Stomach (tissue), 9 donors: ENCODE data around the gene NHERF2. TPM values are rescaled to one million over a fixed set of nuclear protein-coding genes. Genes with fewer than 3 reads are reported as not detected.

Experiments
- DNase-seq, 2 donors: peaks; one replicate each; pipeline versions ENCODE4 v3.0.0 to v3.0.0-alpha.2; 2013 to 2019
- H3K27ac ChIP-seq, 5 donors: fragments of 200-600 bp in 4 of 5; sonication (generic) in 4 of 5; one replicate each; pipeline ENCODE4 v1.5.1; 2013 to 2019; ENCODE audit warnings: mild to moderate bottlenecking in 1 of 5, moderate library complexity in 1 of 5
- H3K27me3 ChIP-seq, 3 donors: fragments of 200-600 bp; sonication (generic); one replicate each; pipeline ENCODE4 v1.5.1; 2017 to 2019; ENCODE audit warnings: mixed run types in 1 of 3
- H3K36me3 ChIP-seq, 4 donors: fragments of 200-600 bp; sonication (generic); 1 replicate in 3 of 4; 2 replicates in 1 of 4; pipeline ENCODE4 v1.5.1; 2016 to 2019
- H3K4me1 ChIP-seq, 4 donors: fragments of 200-600 bp; sonication (generic); one replicate each; pipeline ENCODE4 v1.5.1; 2016 to 2019
- H3K4me3 ChIP-seq, 4 donors: fragments of 200-600 bp; sonication (generic) in 3 of 4; one replicate each; pipeline ENCODE4 v1.5.1; 2016 to 2019; ENCODE audit warnings: mild to moderate bottlenecking in 1 of 4
- H3K9me3 ChIP-seq, 4 donors: fragments of 200-600 bp; sonication (generic); one replicate each; pipeline ENCODE4 v1.5.1; 2016 to 2019
- EP300 ChIP-seq: sonication (generic); formaldehyde crosslinking; IDR thresholded peaks from one replicate; pipeline ENCODE4 v1.6.1; 2017; ENCODE audit warnings: antibody characterized with exemption
- POLR2A ChIP-seq, 4 donors: fragments of 450-650 bp; IDR thresholded peaks; one replicate each; pipeline ENCODE4 v1.6.1; 2016; ENCODE audit warnings: antibody characterized with exemption in 4 of 4, control low read depth in 2 of 4, mild to moderate bottlenecking in 1 of 4, moderate library complexity in 1 of 4
- POLR2AphosphoS5 ChIP-seq, 3 donors: sonication (generic); formaldehyde crosslinking; IDR thresholded peaks; one replicate each; pipeline ENCODE4 v1.6.1; 2016; ENCODE audit warnings: antibody characterized with exemption in 3 of 3
- WGBS, 5 donors: extraction: QIAGEN DNeasy Blood & Tissue Kit in 3 of 5; methylation state at CpG; one replicate each; pipeline versions ENCODE4 v1.1.5 to v1.1.7; 2013 to 2018; 5-methylcytosine and 5-hydroxymethylcytosine counted together
- intact Hi-C: fragments of 100-400 bp; cut with DNase I; formaldehyde crosslinking; loops from one replicate; pipeline ENCODE4 v1.15.1; 2023; ENCODE audit warnings: low total_unique reads
- polyA plus RNA-seq, 3 donors: library from polyadenylated mRNA; stranded (reverse); fragments of 200-250 nt; gene quantifications; one replicate each; pipeline ENCODE4 v1.2.3, GENCODE V29; 2013
- total RNA-seq, 5 donors: library from RNA; depleted of rRNA; stranded (reverse); fragments of >200 nt; gene quantifications; one replicate each; pipeline versions ENCODE4 v1.1.0 to v1.2.3, GENCODE V29; 2014 to 2016
- TF ChIP-seq, protein P1 (sequence below), 7 experiments: fragments of 450-650 bp in 4 of 7; fragments of 200-600 bp in 3 of 7; sonication (generic) in 3 of 7; IDR thresholded peaks; one replicate each; pipeline ENCODE4 v1.5.1; 2016 to 2019; ENCODE audit warnings: antibody characterized with exemption in 7 of 7, control low read depth in 2 of 7, mild to moderate bottlenecking in 1 of 7
- donor health status: healthy with polysubstance abuse.
- donor health status: Bipolar disorder and iron deficiency.
- donor health status: healthy.

The NHERF2 gene
- total and polyA plus RNA-seq, 8 donors: 17.4 to 236 (median 119) TPM

DNA sequence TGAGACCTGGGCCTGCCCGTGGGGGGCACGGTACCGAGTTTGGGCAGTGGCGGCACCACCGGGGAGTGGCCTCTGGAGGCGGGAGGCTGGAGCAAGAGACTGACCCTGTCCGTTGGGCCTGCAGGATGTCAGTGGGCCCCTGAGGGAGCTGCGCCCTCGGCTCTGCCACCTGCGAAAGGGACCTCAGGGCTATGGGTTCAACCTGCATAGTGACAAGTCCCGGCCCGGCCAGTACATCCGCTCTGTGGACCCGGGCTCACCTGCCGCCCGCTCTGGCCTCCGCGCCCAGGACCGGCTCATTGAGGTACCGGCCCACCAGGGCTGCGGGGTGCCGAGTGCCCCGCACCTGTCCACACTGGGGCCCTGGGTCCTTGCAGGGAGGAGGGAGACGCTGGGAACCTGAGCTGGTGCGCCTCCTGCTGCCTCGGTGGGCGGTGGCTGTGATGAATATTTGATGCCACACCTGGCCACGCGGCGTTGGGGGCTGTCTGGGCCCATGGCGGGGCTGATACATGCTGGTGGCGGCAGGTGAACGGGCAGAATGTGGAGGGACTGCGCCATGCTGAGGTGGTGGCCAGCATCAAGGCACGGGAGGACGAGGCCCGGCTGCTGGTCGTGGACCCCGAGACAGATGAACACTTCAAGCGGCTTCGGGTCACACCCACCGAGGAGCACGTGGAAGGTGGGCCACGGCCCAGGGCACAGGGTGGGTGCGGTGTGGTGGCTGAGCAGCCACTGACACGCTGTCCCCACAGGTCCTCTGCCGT lies 9.7 kb downstream of the NHERF2 start:
- WGBS, 5 donors: 59 to 74% (median 62%) methylated on average over 37 to 47 of the region's 47 CpGs
- H3K4me3 ChIP-seq: peak overlapping the region; percentile 28 to 41 (median 31)
- TF ChIP-seq POLR2A (IDR thresholded peaks at IDR 0.05) (no peak), POLR2AphosphoS5 (IDR thresholded peaks at IDR 0.05) (no peak), EP300 (no peak)
- TF ChIP-seq, protein P1, sequence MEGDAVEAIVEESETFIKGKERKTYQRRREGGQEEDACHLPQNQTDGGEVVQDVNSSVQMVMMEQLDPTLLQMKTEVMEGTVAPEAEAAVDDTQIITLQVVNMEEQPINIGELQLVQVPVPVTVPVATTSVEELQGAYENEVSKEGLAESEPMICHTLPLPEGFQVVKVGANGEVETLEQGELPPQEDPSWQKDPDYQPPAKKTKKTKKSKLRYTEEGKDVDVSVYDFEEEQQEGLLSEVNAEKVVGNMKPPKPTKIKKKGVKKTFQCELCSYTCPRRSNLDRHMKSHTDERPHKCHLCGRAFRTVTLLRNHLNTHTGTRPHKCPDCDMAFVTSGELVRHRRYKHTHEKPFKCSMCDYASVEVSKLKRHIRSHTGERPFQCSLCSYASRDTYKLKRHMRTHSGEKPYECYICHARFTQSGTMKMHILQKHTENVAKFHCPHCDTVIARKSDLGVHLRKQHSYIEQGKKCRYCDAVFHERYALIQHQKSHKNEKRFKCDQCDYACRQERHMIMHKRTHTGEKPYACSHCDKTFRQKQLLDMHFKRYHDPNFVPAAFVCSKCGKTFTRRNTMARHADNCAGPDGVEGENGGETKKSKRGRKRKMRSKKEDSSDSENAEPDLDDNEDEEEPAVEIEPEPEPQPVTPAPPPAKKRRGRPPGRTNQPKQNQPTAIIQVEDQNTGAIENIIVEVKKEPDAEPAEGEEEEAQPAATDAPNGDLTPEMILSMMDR (IDR thresholded peaks at IDR 0.05): no peak
- intact Hi-C loops: no loop called here
- no peak for DNase-seq
- H3K4me1 ChIP-seq: peaks cover 77 to 95% (median 92%) of the 10 kb centered on the region in 4 donors
- H3K27me3 ChIP-seq: no peaks in the 10 kb centered on the region
- no peaks in the 10 kb centered on the region for H3K9me3 ChIP-seq
- peaks cover 11 to 23% (median 16%) of the 10 kb centered on the region in 4 donors for H3K36me3 ChIP-seq
- peak overlapping the region; percentile 87 to 95 (median 90) for H3K27ac ChIP-seq

DNA sequence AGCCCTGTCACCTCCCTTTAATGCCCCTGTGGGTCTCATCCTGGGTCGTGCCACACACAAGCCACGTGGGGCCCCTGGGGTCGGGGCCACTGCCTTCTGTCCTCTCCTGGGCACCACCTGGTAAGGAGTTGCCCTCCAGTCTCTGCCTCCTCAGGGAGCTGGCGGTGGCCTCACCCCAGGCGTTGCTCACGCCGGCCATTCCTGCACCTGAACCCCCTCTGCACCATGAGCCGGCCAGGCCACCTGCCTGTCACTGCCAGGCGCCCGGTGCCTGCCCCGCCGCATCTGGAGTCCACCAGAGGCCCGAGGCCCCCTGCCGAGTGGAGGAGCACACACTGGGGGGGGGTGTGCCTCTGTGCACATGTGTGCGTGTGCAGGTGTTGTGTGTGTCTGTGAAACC lies 10.4 kb downstream of the NHERF2 start:
- 72 to 80% (median 78%) methylated on average over 14 to 15 of the region's 15 CpGs for WGBS, 5 donors
- Histone ChIP-seq H3K4me1 (peaks cover 85 to 98% (median 97%) of the 10 kb centered on the region in 4 donors), H3K4me3 (peak overlapping the region in 1 of 4 donors; percentile 3), H3K9me3 (no peaks in the 10 kb centered on the region), H3K36me3 (peaks cover 11 to 21% (median 12%) of the 10 kb centered on the region in 4 donors), H3K27ac (peak overlapping the region; percentile 53 to 95 (median 88)), H3K27me3 (no peaks in the 10 kb centered on the region)
- intact Hi-C loops: no loop called here
- no peak for TF ChIP-seq POLR2A (IDR thresholded peaks at IDR 0.05)
- no peak for TF ChIP-seq EP300
- no peak for TF ChIP-seq POLR2AphosphoS5 (IDR thresholded peaks at IDR 0.05)
- TF ChIP-seq, protein P1 (IDR thresholded peaks at IDR 0.05): no peak
- no peak for DNase-seq

DNA sequence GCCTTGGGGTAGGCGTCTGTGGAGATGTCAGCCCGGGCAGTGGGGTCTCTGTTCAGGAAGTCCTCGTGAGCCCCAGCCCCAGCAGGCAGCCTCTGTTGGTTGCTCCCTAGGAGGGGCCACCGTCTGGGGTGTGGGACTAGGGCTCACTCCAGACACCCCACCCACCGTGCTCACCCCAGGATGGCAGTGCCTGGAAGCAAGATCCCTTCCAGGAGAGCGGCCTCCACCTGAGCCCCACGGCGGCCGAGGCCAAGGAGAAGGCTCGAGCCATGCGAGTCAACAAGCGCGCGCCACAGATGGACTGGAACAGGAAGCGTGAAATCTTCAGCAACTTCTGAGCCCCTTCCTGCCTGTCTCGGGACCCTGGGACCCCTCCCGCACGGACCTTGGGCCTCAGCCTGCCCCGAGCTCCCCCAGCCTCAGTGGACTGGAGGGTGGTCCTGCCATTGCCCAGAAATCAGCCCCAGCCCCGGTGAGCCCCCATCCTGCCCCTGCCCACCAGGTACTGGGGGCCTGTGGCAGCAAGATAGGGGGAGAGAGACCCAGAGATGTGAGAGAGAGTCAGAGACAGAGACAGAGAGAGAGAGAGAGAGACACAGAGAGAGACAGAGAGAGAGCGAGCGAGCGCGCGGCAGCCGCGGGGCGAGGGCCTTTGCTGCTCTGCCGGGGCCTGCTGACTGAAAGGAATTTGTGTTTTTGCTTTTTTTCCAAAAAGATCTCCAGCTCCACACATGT lies 11.1 kb downstream of the NHERF2 start:
- intact Hi-C loops: no loop called here
- Histone ChIP-seq H3K4me3 (peak overlapping the region in 1 of 4 donors; percentile 3), H3K4me1 (peaks cover 84 to 98% (median 96%) of the 10 kb centered on the region in 4 donors), H3K36me3 (peaks cover 11 to 21% (median 12%) of the 10 kb centered on the region in 4 donors), H3K27ac (peak overlapping the region; percentile 53 to 95 (median 88)), H3K27me3 (no peaks in the 10 kb centered on the region), H3K9me3 (no peaks in the 10 kb centered on the region)
- peak in 1 of 2 donors; percentile 75 for DNase-seq
- WGBS, 5 donors: 70 to 85% (median 79%) methylated on average over 17 to 29 of the region's 29 CpGs
- TF ChIP-seq, protein P1 (IDR thresholded peaks at IDR 0.05): no peak
- TF ChIP-seq EP300 (no peak), POLR2AphosphoS5 (IDR thresholded peaks at IDR 0.05) (no peak), POLR2A (IDR thresholded peaks at IDR 0.05) (no peak)
